ENCODE measurements around the gene HOXD13. TPM values are rescaled to one million over a fixed set of nuclear protein-coding genes. Genes with fewer than 3 reads are reported as not detected.
A peak's percentile ranks its signal among the peaks of the same experiment; 100 is the strongest.

Gene HOXD13
- total RNA-seq, 4 donors from 2014 or later: 0.32 TPM; not detected in 3

DNA sequence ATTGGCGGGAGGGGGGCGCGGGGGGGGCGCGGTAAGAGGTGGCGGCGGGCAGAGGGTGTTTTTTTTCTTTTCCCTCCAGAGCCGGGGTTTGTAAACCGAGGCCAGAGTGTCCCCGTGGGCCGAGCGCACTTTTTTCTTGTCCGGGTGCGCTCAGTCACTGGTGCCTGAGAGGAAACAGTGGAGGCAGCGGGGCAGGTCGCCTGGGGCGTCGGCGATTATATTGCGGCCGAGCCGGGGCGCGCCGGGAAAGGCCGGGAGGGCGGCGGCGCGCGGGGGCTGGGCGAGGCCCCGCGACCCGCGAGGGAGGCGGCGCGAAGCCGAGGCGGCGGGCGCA lies 37.3 kb downstream of the HOXD13 start:
- Histone ChIP-seq H3K36me3 (no peaks in the 10 kb centered on the region), H3K27ac (peak overlapping the region; percentile 94 to 96 (median 94)), H3K9me3 (no peaks in the 10 kb centered on the region), H3K4me1 (peaks cover 12 to 56% (median 31%) of the 10 kb centered on the region in 4 donors), H3K4me3 (peak overlapping the region; percentile 44 to 68 (median 57)), H3K27me3 (peaks cover 77% of the 10 kb centered on the region)
- TF ChIP-seq EP300 (IDR thresholded peaks at IDR 0.05; ENCODE audit: low read depth) (no peak), POLR2AphosphoS5 (IDR thresholded peaks at IDR 0.05) (no peak), POLR2A (IDR thresholded peaks at IDR 0.05) (no peak)
- TF ChIP-seq, protein P1, sequence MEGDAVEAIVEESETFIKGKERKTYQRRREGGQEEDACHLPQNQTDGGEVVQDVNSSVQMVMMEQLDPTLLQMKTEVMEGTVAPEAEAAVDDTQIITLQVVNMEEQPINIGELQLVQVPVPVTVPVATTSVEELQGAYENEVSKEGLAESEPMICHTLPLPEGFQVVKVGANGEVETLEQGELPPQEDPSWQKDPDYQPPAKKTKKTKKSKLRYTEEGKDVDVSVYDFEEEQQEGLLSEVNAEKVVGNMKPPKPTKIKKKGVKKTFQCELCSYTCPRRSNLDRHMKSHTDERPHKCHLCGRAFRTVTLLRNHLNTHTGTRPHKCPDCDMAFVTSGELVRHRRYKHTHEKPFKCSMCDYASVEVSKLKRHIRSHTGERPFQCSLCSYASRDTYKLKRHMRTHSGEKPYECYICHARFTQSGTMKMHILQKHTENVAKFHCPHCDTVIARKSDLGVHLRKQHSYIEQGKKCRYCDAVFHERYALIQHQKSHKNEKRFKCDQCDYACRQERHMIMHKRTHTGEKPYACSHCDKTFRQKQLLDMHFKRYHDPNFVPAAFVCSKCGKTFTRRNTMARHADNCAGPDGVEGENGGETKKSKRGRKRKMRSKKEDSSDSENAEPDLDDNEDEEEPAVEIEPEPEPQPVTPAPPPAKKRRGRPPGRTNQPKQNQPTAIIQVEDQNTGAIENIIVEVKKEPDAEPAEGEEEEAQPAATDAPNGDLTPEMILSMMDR (IDR thresholded peaks at IDR 0.05): no peak
- DNase-seq: peak; percentile 64
- intact Hi-C loops (cut with DNase I; ENCODE audit: low total_unique reads): loop anchor here (5.0 kb wide), 1 partner anchor 508 kb away; no protein-coding TSS in a partner anchor
- in situ Hi-C loops (cut with MboI; ENCODE audit: low pct_ligation_motif_present in 1 of 4, low pct_unique_long_range_greater_than_20kb in 1 of 4, low sequenced_read_pairs in 3 of 4): loop anchor here (5.0 to 25.0 kb wide), 6 partner anchors 325 to 1025 kb away; no protein-coding TSS in a partner anchor
- 0 to 10% methylated on average over 2 to 41 of the region's 43 CpGs for WGBS, 2 donors (ENCODE audit: low coverage in 1 of 2)

DNA sequence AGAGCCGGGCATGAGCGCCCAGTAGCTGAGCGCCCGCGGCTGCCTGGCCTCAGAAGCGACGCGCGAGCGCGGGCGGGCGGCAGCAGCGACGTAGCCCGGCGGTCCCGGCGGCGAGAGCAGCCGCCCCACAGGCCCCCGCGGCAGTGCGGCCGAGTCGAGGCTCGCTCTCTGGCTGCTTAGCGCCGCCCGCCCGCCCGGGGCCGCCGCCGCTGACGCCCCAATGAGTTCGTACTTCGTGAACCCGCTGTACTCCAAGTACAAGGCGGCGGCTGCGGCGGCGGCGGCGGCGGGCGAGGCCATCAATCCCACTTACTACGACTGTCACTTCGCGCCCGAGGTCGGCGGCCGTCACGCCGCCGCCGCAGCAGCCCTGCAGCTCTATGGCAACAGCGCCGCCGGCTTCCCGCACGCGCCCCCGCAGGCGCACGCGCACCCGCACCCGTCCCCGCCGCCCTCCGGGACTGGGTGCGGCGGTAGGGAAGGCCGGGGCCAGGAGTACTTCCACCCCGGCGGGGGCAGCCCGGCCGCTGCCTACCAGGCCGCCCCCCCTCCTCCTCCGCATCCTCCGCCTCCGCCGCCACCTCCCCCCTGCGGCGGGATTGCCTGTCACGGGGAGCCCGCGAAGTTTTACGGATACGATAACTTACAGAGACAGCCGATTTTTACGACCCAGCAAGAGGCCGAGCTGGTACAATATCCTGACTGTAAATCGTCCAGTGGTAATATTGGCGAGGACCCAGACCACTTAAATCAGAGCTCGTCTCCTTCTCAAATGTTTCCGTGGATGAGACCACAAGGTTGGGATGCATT lies 37.8 kb downstream of the HOXD13 start:
- in situ Hi-C loops (cut with MboI; ENCODE audit: low pct_ligation_motif_present in 1 of 4, low pct_unique_long_range_greater_than_20kb in 1 of 4, low sequenced_read_pairs in 3 of 4): loop anchor here in 1 of 4 donors (25.0 kb wide), 1 partner anchor 682 kb away; no protein-coding TSS in a partner anchor
- DNase-seq: peak; percentile 56
- H3K27ac ChIP-seq: peak overlapping the region; percentile 94 to 96 (median 94)
- intact Hi-C loops (cut with DNase I; ENCODE audit: low total_unique reads): no loop called here
- peak overlapping the region; percentile 32 to 68 (median 50) for H3K4me3 ChIP-seq
- WGBS, 2 donors (ENCODE audit: low coverage in 1 of 2): 5 to 17% methylated on average over 5 to 64 of the region's 100 CpGs
- peaks cover 71% of the 10 kb centered on the region for H3K27me3 ChIP-seq
- TF ChIP-seq EP300 (IDR thresholded peaks at IDR 0.05; ENCODE audit: low read depth): no peak
- TF ChIP-seq, protein P1 (IDR thresholded peaks at IDR 0.05): peak in 1 of 5 experiments; percentile 22
- TF ChIP-seq POLR2A (IDR thresholded peaks at IDR 0.05): peak; percentile 9
- peak; percentile 18 to 49 (median 26) for TF ChIP-seq POLR2AphosphoS5 (IDR thresholded peaks at IDR 0.05)
- H3K9me3 ChIP-seq: no peaks in the 10 kb centered on the region
- H3K36me3 ChIP-seq: no peaks in the 10 kb centered on the region
- H3K4me1 ChIP-seq: peaks cover 15 to 62% (median 35%) of the 10 kb centered on the region in 4 donors

DNA sequence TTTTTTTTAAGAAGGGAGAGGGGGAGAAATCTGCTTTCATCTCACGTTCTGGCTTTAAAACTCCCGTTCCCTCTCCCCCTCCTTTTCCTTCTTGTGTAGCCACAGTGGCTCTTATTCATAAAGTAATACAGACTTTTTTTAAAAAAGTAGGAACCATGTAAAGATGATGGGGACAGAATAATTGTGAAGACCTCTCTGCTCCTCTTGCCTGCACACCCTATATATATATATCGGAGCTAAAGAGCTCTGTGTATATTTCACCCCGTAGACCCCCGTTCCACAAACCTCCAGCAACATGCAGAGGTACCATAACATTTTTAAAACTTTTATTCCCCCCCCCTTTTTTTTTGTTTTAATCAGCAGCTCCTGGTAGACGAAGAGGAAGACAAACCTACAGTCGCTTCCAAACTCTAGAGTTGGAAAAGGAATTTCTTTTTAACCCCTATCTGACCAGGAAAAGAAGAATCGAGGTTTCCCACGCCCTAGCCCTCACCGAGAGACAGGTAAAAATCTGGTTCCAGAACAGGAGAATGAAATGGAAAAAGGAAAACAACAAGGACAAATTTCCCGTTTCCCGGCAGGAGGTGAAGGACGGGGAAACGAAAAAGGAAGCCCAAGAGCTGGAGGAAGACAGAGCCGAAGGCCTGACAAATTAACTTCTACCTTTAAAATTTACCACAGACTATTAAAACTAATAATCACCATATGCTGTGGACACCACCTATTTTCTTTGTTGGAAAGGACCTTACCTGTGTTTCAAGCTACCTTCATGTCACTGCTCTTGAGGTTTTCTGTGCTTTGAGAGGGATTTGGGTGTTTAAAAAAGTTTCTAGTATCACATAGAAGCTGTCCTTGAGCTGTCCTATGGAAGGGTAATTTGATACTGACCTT lies 38.7 kb downstream of the HOXD13 start:
- no peaks in the 10 kb centered on the region for H3K9me3 ChIP-seq
- no peak for TF ChIP-seq EP300 (IDR thresholded peaks at IDR 0.05; ENCODE audit: low read depth)
- TF ChIP-seq POLR2AphosphoS5 (IDR thresholded peaks at IDR 0.05): no peak
- TF ChIP-seq, protein P1 (IDR thresholded peaks at IDR 0.05): no peak
- TF ChIP-seq POLR2A (IDR thresholded peaks at IDR 0.05): no peak
- WGBS, 2 donors (ENCODE audit: low coverage in 1 of 2): 17 to 28% methylated on average over 6 to 15 of the region's 15 CpGs
- intact Hi-C loops (cut with DNase I; ENCODE audit: low total_unique reads): no loop called here
- peaks cover 65% of the 10 kb centered on the region for H3K27me3 ChIP-seq
- no peaks in the 10 kb centered on the region for H3K36me3 ChIP-seq
- peak overlapping the region; percentile 32 to 68 (median 50) for H3K4me3 ChIP-seq
- H3K27ac ChIP-seq: peak overlapping the region; percentile 94 to 96 (median 94)
- peaks cover 18 to 64% (median 41%) of the 10 kb centered on the region in 4 donors for H3K4me1 ChIP-seq
- DNase-seq: no peak
- in situ Hi-C loops (cut with MboI; ENCODE audit: low pct_ligation_motif_present in 1 of 4, low pct_unique_long_range_greater_than_20kb in 1 of 4, low sequenced_read_pairs in 3 of 4): loop anchor here in 1 of 4 donors (25.0 kb wide), 1 partner anchor 681 kb away; no protein-coding TSS in a partner anchor

DNA sequence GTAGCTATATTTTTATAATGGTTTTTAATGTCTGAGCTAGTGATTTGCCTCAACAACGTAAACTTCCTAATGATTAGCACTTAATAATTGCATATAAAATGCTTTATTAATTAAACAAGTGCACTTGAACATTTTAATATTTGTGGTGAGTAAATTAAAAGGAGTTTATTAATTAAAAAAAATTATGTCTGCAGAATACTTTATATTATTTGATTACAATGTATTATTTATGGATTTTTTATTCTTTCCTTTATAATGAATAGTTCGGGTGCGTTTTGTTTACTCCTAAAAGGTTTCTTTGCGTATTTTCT lies 39.3 kb downstream of the HOXD13 start:
- 29 to 46% methylated on average over 4 of the region's 4 CpGs for WGBS, 2 donors (ENCODE audit: low coverage in 1 of 2)
- Histone ChIP-seq H3K4me1 (peaks cover 18 to 64% (median 41%) of the 10 kb centered on the region in 4 donors), H3K27me3 (peaks cover 65% of the 10 kb centered on the region), H3K36me3 (no peaks in the 10 kb centered on the region), H3K27ac (peak overlapping the region; percentile 94 to 96 (median 94)), H3K4me3 (peak overlapping the region in 2 of 4 donors; percentile 55 to 68), H3K9me3 (no peaks in the 10 kb centered on the region)
- in situ Hi-C loops (cut with MboI; ENCODE audit: low pct_ligation_motif_present in 1 of 4, low pct_unique_long_range_greater_than_20kb in 1 of 4, low sequenced_read_pairs in 3 of 4): loop anchor here in 1 of 4 donors (25.0 kb wide), 1 partner anchor 680 kb away; no protein-coding TSS in a partner anchor
- TF ChIP-seq POLR2A (IDR thresholded peaks at IDR 0.05) (no peak), POLR2AphosphoS5 (IDR thresholded peaks at IDR 0.05) (no peak)
- no peak for DNase-seq
- intact Hi-C loops (cut with DNase I; ENCODE audit: low total_unique reads): no loop called here
